Motor neuron (in vitro differentiated cells): ENCODE data around the gene MTR. TPM values are rescaled to one million over a fixed set of nuclear protein-coding genes. Genes with fewer than 3 reads are reported as not detected.

Experiments
- ATAC-seq, 8 experiments: fragments of 200-7000 bp; cut with Tn5 transposase; replicated peaks in 6 of 8; 2 replicates each; pipeline ENCODE4 v1.8.0; 2021; ENCODE audit warnings: mild to moderate bottlenecking in 8 of 8, moderate library complexity in 8 of 8
- H3K27ac ChIP-seq, 2 donors: fragments of 250-450 bp; sonication (Bioruptor Pico); 2 replicates each; pipeline ENCODE4 v1.9.0; 2021; ENCODE audit warnings: antibody characterized with exemption in 2 of 2, mild to moderate bottlenecking in 2 of 2, moderate library complexity in 1 of 2
- H3K4me1 ChIP-seq, 2 donors: fragments of 250-450 bp; sonication (Bioruptor Pico); replicated peaks in 1 of 2; 2 replicates each; pipeline ENCODE4 v1.6.1; 2021; ENCODE audit warnings: antibody characterized with exemption in 2 of 2, mild to moderate bottlenecking in 2 of 2, moderate library complexity in 1 of 2
- H3K4me3 ChIP-seq, 5 donors: fragments of 250-450 bp; sonication (Bioruptor Pico); 2 replicates each; pipeline ENCODE4 v1.9.0; 2021; ENCODE audit warnings: antibody characterized with exemption in 5 of 5, mild to moderate bottlenecking in 5 of 5, moderate library complexity in 4 of 5
- WGBS, 10 experiments: fragments of 450-650 bp; shearing (Covaris generic); methylation state at CpG; one replicate each; pipeline ENCODE4 v1.0.0; 2022; 5-methylcytosine and 5-hydroxymethylcytosine counted together
- in situ Hi-C, 9 experiments: fragments of 400-800 bp; cut with MboI; loops; one replicate each; pipeline ENCODE4 v1.15.0; 2021; ENCODE audit warnings: low sequenced_read_pairs in 9 of 9, low pct_unique_long_range_greater_than_20kb in 2 of 9; ENCODE audit not compliant: unreplicated experiment in 9 of 9
- total RNA-seq, 8 experiments: library from RNA; unstranded; fragments of 300-600 nt; gene quantifications; 2 replicates each; pipeline versions ENCODE4 v1.2.3 to v1.2.4, GENCODE V29; 2022

MTR gene
- total RNA-seq, 8 experiments from 2014 or later: 13.9 to 42.3 (median 21.0) TPM

- Histone ChIP-seq H3K4me1 (no peaks in the 10 kb centered on the region), H3K27ac (no peak overlapping the region), H3K4me3 (no peak overlapping the region)
- ATAC-seq: no peak
- 60 to 100% (median 92%) methylated on average over 2 to 4 of the region's 4 CpGs; no CpG with 5 or more reads in 2 of the 10 experiments for WGBS, 10 experiments
- in situ Hi-C loops: no loop called here
Measured at GRCh38 chr1:236862219-236862591, 67.1 kb downstream of the MTR start.

GRCh38 chr1:236862615-236863211 is 67.6 kb downstream of the MTR start:
- no peak for ATAC-seq
- H3K27ac ChIP-seq: no peak overlapping the region
- no peak overlapping the region for H3K4me3 ChIP-seq
- H3K4me1 ChIP-seq: no peaks in the 10 kb centered on the region
- WGBS, 10 experiments: 50 to 100% (median 89%) methylated on average over 2 to 5 of the region's 5 CpGs; no CpG with 5 or more reads in 2 of the 10 experiments
- in situ Hi-C loops: no loop called here

GRCh38 chr1:236864211-236864610 is 69.1 kb downstream of the MTR start:
- WGBS, 10 experiments: 87 to 100% (median 95%) methylated on average over 1 to 3 of the region's 3 CpGs; no CpG with 5 or more reads in 1 of the 10 experiments

GRCh38 chr1:236864996-236865817 is 70.1 kb downstream of the MTR start:
- in situ Hi-C loops: no loop called here
- ATAC-seq: peak in 3 of 8 experiments; percentile 38 to 55 (median 52)
- H3K4me3 ChIP-seq: no peak overlapping the region
- no peak overlapping the region for H3K27ac ChIP-seq
- no peaks in the 10 kb centered on the region for H3K4me1 ChIP-seq
- WGBS, 10 experiments: 67 to 100% (median 96%) methylated on average over 1 to 3 of the region's 3 CpGs; no CpG with 5 or more reads in 2 of the 10 experiments

More at GRCh38 chr1:236864211-236864610, 69.1 kb downstream of the MTR start:
- H3K4me1 ChIP-seq: no peaks in the 10 kb centered on the region
- H3K27ac ChIP-seq: no peak overlapping the region
- H3K4me3 ChIP-seq: no peak overlapping the region
- in situ Hi-C loops: no loop called here
- ATAC-seq: no peak

GRCh38 chr1:236865818-236866155 is 70.7 kb downstream of the MTR start:
- Histone ChIP-seq H3K27ac (no peak overlapping the region), H3K4me3 (no peak overlapping the region), H3K4me1 (no peaks in the 10 kb centered on the region)
- 91 to 100% (median 100%) methylated on average over 1 of the region's 1 CpG; no CpG with 5 or more reads in 1 of the 10 experiments for WGBS, 10 experiments
- in situ Hi-C loops: no loop called here
- no peak for ATAC-seq

GRCh38 chr1:236868625-236869467 is 73.8 kb downstream of the MTR start:
- peak in 3 of 8 experiments; percentile 73 to 77 (median 74) for ATAC-seq
- no peak overlapping the region for H3K27ac ChIP-seq
- no peak overlapping the region for H3K4me3 ChIP-seq
- in situ Hi-C loops: no loop called here
- H3K4me1 ChIP-seq: no peaks in the 10 kb centered on the region
- 72 to 100% (median 81%) methylated on average over 3 to 6 of the region's 6 CpGs for WGBS, 10 experiments

- no peak overlapping the region for H3K27ac ChIP-seq
- no peaks in the 10 kb centered on the region for H3K4me1 ChIP-seq
- in situ Hi-C loops: no loop called here
- no peak for ATAC-seq
- H3K4me3 ChIP-seq: no peak overlapping the region
- 38 to 100% (median 88%) methylated on average over 1 to 2 of the region's 2 CpGs; no CpG with 5 or more reads in 2 of the 10 experiments for WGBS, 10 experiments
Measured at GRCh38 chr1:236869911-236870310, 74.8 kb downstream of the MTR start.

GRCh38 chr1:236870721-236871120 is 75.6 kb downstream of the MTR start:
- Histone ChIP-seq H3K27ac (no peak overlapping the region), H3K4me3 (no peak overlapping the region), H3K4me1 (no peaks in the 10 kb centered on the region)
- 91 to 100% (median 97%) methylated on average over 2 to 6 of the region's 6 CpGs; no CpG with 5 or more reads in 1 of the 10 experiments for WGBS, 10 experiments
- no peak for ATAC-seq
- in situ Hi-C loops: no loop called here

GRCh38 chr1:236872075-236872666 is 77.1 kb downstream of the MTR start:
- Histone ChIP-seq H3K4me3 (no peak overlapping the region), H3K27ac (no peak overlapping the region), H3K4me1 (no peaks in the 10 kb centered on the region)
- no peak for ATAC-seq
- in situ Hi-C loops: no loop called here
- 69 to 100% (median 97%) methylated on average over 1 to 5 of the region's 5 CpGs; no CpG with 5 or more reads in 1 of the 10 experiments for WGBS, 10 experiments

GRCh38 chr1:236875975-236876374 is 80.9 kb downstream of the MTR start:
- Histone ChIP-seq H3K4me1 (no peaks in the 10 kb centered on the region), H3K27ac (no peak overlapping the region), H3K4me3 (no peak overlapping the region)
- in situ Hi-C loops: no loop called here
- no peak for ATAC-seq
- 96 to 100% (median 98%) methylated on average over 3 to 5 of the region's 5 CpGs; no CpG with 5 or more reads in 1 of the 10 experiments for WGBS, 10 experiments

- Histone ChIP-seq H3K27ac (no peak overlapping the region), H3K4me3 (no peak overlapping the region), H3K4me1 (peaks cover 0 to 3% of the 10 kb centered on the region in 2 donors)
- 44 to 100% (median 93%) methylated on average over 1 to 2 of the region's 2 CpGs; no CpG with 5 or more reads in 1 of the 10 experiments for WGBS, 10 experiments
- in situ Hi-C loops: no loop called here
- ATAC-seq: no peak
Measured at GRCh38 chr1:236877661-236878060, 82.6 kb downstream of the MTR start.

GRCh38 chr1:236880209-236880608 is 85.1 kb downstream of the MTR start:
- no peak overlapping the region for H3K27ac ChIP-seq
- peaks cover 0 to 4% of the 10 kb centered on the region in 2 donors for H3K4me1 ChIP-seq
- H3K4me3 ChIP-seq: no peak overlapping the region
- no peak for ATAC-seq
- 83 to 100% (median 99%) methylated on average over 1 to 6 of the region's 6 CpGs; no CpG with 5 or more reads in 2 of the 10 experiments for WGBS, 10 experiments
- in situ Hi-C loops: no loop called here
